ENCODE results near the gene COL6A6.

DNA sequence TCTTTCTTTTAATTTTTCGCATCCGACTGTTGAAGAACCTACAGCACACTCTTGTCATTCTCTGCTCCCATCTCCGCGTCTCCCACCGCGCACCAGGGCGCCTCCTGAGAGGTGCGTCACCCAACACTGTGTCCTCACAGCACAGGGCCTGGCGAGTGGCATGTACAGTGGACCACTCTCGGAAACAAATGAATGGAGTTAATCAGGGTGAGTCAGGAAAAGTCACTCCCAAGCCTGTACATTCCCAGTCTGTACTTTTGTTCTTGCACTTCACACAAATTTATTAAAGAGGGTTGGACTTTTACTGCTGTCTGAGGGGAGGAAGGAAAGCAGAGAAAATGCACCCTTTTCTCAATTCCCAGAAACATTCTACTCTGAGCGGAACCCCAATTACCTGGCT lies 625 bp downstream of the COL6A6 start:
- TF ChIP-seq EZH2 (IDR thresholded peaks at IDR 0.05; ENCODE audit: low read length) = peak; percentile 28
- TF ChIP-seq, protein P1, sequence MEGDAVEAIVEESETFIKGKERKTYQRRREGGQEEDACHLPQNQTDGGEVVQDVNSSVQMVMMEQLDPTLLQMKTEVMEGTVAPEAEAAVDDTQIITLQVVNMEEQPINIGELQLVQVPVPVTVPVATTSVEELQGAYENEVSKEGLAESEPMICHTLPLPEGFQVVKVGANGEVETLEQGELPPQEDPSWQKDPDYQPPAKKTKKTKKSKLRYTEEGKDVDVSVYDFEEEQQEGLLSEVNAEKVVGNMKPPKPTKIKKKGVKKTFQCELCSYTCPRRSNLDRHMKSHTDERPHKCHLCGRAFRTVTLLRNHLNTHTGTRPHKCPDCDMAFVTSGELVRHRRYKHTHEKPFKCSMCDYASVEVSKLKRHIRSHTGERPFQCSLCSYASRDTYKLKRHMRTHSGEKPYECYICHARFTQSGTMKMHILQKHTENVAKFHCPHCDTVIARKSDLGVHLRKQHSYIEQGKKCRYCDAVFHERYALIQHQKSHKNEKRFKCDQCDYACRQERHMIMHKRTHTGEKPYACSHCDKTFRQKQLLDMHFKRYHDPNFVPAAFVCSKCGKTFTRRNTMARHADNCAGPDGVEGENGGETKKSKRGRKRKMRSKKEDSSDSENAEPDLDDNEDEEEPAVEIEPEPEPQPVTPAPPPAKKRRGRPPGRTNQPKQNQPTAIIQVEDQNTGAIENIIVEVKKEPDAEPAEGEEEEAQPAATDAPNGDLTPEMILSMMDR (optimal IDR thresholded peaks at IDR 0.05 in 1 of 3, IDR thresholded peaks at IDR 0.05 in 1 of 3, conservative IDR thresholded peaks at IDR 0.05 in 1 of 3; ENCODE audit: extremely low read depth in 1 of 3, insufficient read depth in 2 of 3, low read length in 3 of 3) = no peak
